WERI-Rb-1 (cell line): ENCODE measurements around the gene KRT80.
A peak's percentile ranks its signal among the peaks of the same experiment; 100 is the strongest.

Source experiments
- DNase-seq: peaks from one replicate; pipeline ENCODE4 v3.0.0-alpha.2; 2020
- H3K27ac ChIP-seq: fragments of 250-450 bp; sonication (Bioruptor Pico); 2 replicates; pipeline ENCODE4 v1.5.1; 2020; ENCODE audit warnings: mild to moderate bottlenecking, moderate library complexity
- H3K27me3 ChIP-seq: fragments of 250-450 bp; sonication (Bioruptor Pico); 2 replicates; pipeline ENCODE4 v1.5.1; 2021; ENCODE audit warnings: mild to moderate bottlenecking, low read depth, moderate library complexity; ENCODE audit not compliant: insufficient read depth, severe bottlenecking
- H3K36me3 ChIP-seq: fragments of 250-450 bp; sonication (Bioruptor Pico); 2 replicates; pipeline ENCODE4 v1.5.1; 2020; ENCODE audit warnings: mild to moderate bottlenecking, moderate library complexity
- H3K4me3 ChIP-seq: 2 replicates; pipeline ENCODE4 v1.5.1; 2011; ENCODE audit warnings: low read depth, mild to moderate bottlenecking, control low read depth, low read length
- H3K9me3 ChIP-seq: fragments of 250-450 bp; sonication (Bioruptor Pico); 2 replicates; pipeline ENCODE4 v1.5.1; 2021; ENCODE audit warnings: mild to moderate bottlenecking, moderate library complexity; ENCODE audit not compliant: severe bottlenecking
- TF ChIP-seq, protein P1 (sequence below): IDR thresholded peaks from 2 replicates; pipeline ENCODE4 v1.5.1; 2011; ENCODE audit warnings: low read depth, mild to moderate bottlenecking, control low read depth, inconsistent platforms, low read length

Gene KRT80

DNA sequence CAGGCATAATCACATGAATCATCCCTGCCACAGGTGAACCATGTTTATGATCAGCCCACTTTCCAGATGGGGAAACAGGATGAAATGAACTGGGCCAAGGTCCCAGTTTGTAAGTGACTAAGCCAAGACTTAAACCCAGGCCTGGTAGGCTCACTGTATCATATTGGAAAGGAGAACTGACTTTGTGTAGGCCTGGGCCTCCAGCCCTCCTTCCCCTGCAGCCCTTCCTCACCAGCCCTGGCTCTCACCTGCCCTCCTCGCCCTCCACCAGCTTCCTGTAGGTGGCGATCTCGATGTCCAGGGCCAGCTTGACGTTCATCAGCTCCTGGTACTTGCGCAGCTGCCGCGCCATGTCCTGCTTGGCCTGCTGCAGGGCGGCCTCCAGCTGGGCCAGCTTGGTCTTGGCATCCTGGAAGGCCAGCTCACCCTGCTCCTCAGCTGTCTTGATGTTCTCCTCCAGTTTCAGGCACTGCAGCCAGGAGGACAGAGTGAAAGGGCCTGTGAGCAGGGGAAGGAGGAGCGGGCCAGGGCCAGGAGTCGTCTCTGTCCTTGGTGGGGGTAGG, 19.8 kb downstream of the KRT80 start:
- peak; percentile 82 for DNase-seq

GRCh38 chr12:52170827-52171226, 21.0 kb downstream of the KRT80 start:
- no peak overlapping the region for H3K27ac ChIP-seq
- H3K9me3 ChIP-seq: no peaks in the 10 kb centered on the region
- DNase-seq: no peak
- no peaks in the 10 kb centered on the region for H3K36me3 ChIP-seq
- H3K4me3 ChIP-seq: no peak overlapping the region
- no peaks in the 10 kb centered on the region for H3K27me3 ChIP-seq
- TF ChIP-seq, protein P1, sequence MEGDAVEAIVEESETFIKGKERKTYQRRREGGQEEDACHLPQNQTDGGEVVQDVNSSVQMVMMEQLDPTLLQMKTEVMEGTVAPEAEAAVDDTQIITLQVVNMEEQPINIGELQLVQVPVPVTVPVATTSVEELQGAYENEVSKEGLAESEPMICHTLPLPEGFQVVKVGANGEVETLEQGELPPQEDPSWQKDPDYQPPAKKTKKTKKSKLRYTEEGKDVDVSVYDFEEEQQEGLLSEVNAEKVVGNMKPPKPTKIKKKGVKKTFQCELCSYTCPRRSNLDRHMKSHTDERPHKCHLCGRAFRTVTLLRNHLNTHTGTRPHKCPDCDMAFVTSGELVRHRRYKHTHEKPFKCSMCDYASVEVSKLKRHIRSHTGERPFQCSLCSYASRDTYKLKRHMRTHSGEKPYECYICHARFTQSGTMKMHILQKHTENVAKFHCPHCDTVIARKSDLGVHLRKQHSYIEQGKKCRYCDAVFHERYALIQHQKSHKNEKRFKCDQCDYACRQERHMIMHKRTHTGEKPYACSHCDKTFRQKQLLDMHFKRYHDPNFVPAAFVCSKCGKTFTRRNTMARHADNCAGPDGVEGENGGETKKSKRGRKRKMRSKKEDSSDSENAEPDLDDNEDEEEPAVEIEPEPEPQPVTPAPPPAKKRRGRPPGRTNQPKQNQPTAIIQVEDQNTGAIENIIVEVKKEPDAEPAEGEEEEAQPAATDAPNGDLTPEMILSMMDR: no peak

More for the DNA sequence above, 19.8 kb downstream of the KRT80 start:
- H3K4me3 ChIP-seq: no peak overlapping the region
- no peaks in the 10 kb centered on the region for H3K27me3 ChIP-seq
- H3K9me3 ChIP-seq: peaks cover 5% of the 10 kb centered on the region
- H3K36me3 ChIP-seq: no peaks in the 10 kb centered on the region
- TF ChIP-seq, protein P1: peak; percentile 83
- no peak overlapping the region for H3K27ac ChIP-seq

GRCh38 chr12:52169886-52170285, 21.9 kb downstream of the KRT80 start:
- no peak for DNase-seq
- Histone ChIP-seq H3K9me3 (no peaks in the 10 kb centered on the region), H3K36me3 (no peaks in the 10 kb centered on the region), H3K4me3 (no peak overlapping the region), H3K27ac (no peak overlapping the region), H3K27me3 (no peaks in the 10 kb centered on the region)
- TF ChIP-seq, protein P1: no peak

DNA sequence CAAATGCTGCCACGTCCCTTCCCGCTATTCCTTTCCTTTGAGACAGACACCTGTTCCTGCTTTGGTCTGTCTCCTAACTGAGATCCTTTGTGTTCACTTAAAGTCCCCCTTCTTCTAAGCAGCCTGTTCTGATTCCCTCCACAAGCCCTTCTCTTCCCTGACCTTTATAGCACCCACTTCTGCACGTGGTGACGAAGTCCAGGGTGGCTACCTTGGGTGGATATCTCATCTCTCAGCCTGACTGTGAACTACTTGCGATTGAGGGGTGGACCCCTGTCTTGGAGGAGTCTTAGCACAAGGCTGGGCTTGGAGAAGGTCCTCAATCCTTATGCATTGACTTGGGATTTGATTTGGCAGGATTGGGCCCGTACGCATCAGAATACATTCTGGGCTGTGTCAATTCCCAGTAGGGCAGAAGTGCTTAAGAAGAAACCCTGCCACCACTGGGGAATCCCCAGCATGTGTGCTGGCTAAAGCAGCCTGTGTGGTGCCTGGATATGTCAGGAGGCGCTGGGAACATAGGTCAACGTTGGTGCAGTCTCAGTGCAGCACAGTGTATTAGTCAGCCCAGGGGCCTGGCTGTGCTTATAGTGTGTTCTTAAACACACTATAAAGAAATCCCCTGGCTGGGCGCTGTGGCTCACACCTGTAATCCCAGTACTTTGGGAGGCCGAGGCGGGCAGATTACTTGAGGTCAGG, 23.6 kb downstream of the KRT80 start:
- TF ChIP-seq, protein P1: no peak
- Histone ChIP-seq H3K27me3 (no peaks in the 10 kb centered on the region), H3K36me3 (no peaks in the 10 kb centered on the region), H3K27ac (no peak overlapping the region), H3K4me3 (no peak overlapping the region), H3K9me3 (no peaks in the 10 kb centered on the region)
- DNase-seq: no peak

GRCh38 chr12:52167526-52167925, 24.3 kb downstream of the KRT80 start:
- H3K9me3 ChIP-seq: no peaks in the 10 kb centered on the region
- H3K4me3 ChIP-seq: no peak overlapping the region
- no peaks in the 10 kb centered on the region for H3K36me3 ChIP-seq
- no peak overlapping the region for H3K27ac ChIP-seq
- DNase-seq: no peak
- TF ChIP-seq, protein P1: no peak
- H3K27me3 ChIP-seq: no peaks in the 10 kb centered on the region
